Measurements from ENCODE around the gene ST8SIA6. TPM values are rescaled to one million over a fixed set of nuclear protein-coding genes. Genes with fewer than 3 reads are reported as not detected.
A peak's percentile ranks its signal among the peaks of the same experiment; 100 is the strongest.
"Not testable (repeated sequence)": the region's sequence is repeated elsewhere in the genome, so short reads cannot be mapped to it uniquely, and the experiment has no call there.

Gene ST8SIA6
- total RNA-seq, 1 donor from 2014 or later, result 0.53 TPM

DNA sequence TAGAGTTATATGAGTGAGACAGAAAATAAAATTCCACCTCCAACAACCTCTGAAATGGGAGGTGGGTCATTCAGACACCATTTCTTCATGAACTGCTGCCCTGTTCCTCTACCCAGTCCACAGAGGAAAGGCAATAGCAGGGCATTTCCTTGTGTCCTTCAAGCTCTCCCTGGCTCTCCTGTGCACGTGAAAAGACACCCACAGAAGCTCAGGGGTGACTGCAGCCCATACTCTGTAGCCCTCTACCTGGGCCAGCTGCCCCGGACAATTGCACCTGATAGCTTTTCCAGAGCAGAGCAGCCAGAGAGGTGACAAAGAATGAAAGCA is 10.0 kb downstream of the ST8SIA6 start:
- no peak for FAIRE-seq
- no peak for DNase-seq (ENCODE audit: low read depth)
- TF ChIP-seq, protein P1, sequence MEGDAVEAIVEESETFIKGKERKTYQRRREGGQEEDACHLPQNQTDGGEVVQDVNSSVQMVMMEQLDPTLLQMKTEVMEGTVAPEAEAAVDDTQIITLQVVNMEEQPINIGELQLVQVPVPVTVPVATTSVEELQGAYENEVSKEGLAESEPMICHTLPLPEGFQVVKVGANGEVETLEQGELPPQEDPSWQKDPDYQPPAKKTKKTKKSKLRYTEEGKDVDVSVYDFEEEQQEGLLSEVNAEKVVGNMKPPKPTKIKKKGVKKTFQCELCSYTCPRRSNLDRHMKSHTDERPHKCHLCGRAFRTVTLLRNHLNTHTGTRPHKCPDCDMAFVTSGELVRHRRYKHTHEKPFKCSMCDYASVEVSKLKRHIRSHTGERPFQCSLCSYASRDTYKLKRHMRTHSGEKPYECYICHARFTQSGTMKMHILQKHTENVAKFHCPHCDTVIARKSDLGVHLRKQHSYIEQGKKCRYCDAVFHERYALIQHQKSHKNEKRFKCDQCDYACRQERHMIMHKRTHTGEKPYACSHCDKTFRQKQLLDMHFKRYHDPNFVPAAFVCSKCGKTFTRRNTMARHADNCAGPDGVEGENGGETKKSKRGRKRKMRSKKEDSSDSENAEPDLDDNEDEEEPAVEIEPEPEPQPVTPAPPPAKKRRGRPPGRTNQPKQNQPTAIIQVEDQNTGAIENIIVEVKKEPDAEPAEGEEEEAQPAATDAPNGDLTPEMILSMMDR (IDR thresholded peaks at IDR 0.05; ENCODE audit: insufficient read depth, low read length, severe bottlenecking), result no peak
- H3K27me3 ChIP-seq (ENCODE audit: control insufficient read depth, insufficient read depth, low read length), result no peaks in the 10 kb centered on the region
- no peak overlapping the region for H3K4me3 ChIP-seq (ENCODE audit: low read depth, low read length)
- no peaks in the 10 kb centered on the region for H3K36me3 ChIP-seq (ENCODE audit: control insufficient read depth, insufficient read depth, low read length)

DNA sequence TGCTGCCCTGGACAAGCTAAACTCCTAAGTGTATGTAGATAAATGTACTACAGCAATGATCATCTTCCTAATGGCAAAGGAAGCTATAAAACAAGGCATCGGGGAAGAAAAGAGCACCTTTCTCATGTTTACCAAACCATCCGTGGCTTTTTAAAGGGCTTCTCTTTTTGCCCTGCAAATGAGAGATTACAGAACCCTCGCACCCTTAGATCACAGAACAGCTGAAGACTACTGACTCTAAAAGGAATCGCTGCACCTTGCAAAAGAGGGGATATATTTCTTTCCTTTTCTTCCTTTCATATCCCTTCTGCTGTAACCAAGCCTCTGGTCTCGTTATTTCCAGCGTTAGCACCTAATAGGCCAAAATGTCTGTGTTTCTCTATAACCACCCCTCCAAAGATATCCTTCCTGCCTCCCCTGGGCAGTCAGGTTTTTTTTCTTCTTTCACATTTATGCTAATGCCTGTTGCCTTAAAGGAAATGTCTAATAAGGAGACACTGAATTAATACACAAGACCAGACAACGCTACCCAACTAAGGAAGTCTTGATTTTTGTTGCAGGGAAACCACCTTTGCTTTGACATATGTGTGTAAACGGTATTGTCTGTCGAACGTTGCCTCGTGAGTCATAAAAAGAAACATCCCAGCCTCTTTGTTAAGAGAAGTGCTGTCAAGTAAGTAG is 10.5 kb downstream of the ST8SIA6 start:
- Histone ChIP-seq H3K4me3 (ENCODE audit: low read depth, low read length) (no peak overlapping the region), H3K36me3 (ENCODE audit: control insufficient read depth, insufficient read depth, low read length) (no peaks in the 10 kb centered on the region), H3K27me3 (ENCODE audit: control insufficient read depth, insufficient read depth, low read length) (no peaks in the 10 kb centered on the region)
- no peak for FAIRE-seq
- TF ChIP-seq, protein P1 (IDR thresholded peaks at IDR 0.05; ENCODE audit: insufficient read depth, low read length, severe bottlenecking), result no peak
- peak; percentile 78 for DNase-seq (ENCODE audit: low read depth)

DNA sequence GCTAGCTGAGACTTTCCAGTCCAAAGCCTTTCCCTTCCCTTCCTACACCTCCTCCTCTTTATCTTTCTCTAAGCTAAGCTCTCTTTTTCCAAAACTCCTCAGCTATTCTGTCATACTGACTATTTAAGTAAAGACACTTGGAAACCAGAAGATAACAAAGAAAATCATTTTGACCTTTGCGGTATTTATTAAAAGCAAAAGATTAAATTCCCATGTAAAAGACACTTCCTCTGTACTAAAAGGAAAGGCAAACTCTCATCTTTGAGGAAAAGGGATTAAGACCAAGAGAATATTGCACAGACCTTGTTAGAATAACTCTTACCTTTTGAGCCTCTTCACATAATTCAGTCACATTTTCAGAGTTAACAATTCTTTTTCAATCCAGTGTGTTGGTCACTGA is 15.8 kb downstream of the ST8SIA6 start:
- no peak for DNase-seq (ENCODE audit: low read depth)
- H3K4me3 ChIP-seq (ENCODE audit: low read depth, low read length), result no peak overlapping the region
- TF ChIP-seq, protein P1 (IDR thresholded peaks at IDR 0.05; ENCODE audit: insufficient read depth, low read length, severe bottlenecking), result no peak
- H3K27me3 ChIP-seq (ENCODE audit: control insufficient read depth, insufficient read depth, low read length), result peaks cover 2% of the 10 kb centered on the region
- FAIRE-seq, result no peak
- H3K36me3 ChIP-seq (ENCODE audit: control insufficient read depth, insufficient read depth, low read length), result no peaks in the 10 kb centered on the region

DNA sequence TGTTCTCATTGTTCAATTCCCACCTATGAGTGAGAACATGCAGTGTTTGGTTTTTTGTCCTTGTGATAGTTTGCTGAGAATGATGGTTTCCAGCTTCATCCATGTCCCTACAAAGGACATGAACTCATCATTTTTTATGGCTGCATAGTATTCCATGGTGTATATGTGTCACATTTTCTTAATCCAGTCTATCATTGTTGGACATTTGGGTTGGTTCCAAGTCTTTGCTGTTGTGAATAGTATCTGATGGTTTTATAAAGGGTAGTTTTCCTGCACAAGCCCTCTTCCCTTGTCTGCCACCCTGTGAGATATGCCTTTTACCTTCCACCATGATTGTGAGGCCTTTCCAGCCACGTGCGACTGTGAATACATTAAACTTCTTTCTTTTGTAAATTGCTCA is 17.8 kb downstream of the ST8SIA6 start:
- not testable (repeated sequence) for FAIRE-seq; DNase-seq (ENCODE audit: low read depth); H3K27me3 ChIP-seq (ENCODE audit: control insufficient read depth, insufficient read depth, low read length); H3K36me3 ChIP-seq (ENCODE audit: control insufficient read depth, insufficient read depth, low read length); H3K4me3 ChIP-seq (ENCODE audit: low read depth, low read length)

DNA sequence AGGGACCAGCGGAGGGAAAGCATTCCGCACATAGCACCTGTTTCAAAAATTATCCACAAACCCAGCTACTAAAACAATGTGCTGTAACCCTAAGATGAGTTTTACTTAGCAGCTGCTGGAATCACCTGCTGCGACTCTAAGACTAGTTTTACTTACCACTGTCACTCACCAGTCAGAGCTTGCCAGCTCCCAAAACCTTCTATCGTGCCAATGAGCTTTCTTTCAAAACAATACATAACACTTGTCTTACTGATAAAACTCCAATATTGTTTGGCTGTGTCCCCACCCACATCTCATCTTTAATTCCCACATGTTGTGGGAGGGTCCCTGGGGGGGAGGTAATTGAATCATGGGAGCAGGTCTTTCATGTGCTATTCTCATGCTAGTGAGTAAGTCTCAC is 18.4 kb downstream of the ST8SIA6 start:
- no peak for DNase-seq (ENCODE audit: low read depth)

DNA sequence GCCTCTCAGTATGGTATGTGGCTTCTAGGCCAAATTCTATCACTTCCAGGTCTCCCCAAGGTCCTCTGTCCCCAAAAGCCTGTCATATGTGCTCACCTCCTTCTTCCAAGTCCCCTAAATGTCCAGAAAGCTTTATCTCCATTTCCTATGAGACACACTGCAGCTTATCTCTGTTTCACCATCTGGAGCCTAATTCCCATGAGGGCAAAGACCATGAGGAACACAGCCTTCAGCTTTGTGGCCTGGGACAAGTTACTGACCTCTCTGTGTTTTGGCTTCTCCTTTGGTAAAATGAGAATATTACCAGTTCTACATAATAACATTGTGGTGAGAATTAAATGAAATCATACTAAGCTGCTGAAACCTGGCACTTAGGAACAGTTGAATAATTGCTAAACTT is 19.2 kb downstream of the ST8SIA6 start:
- DNase-seq (ENCODE audit: low read depth) (no peak), FAIRE-seq (no peak)
- Histone ChIP-seq H3K27me3 (ENCODE audit: control insufficient read depth, insufficient read depth, low read length) (peaks cover 2% of the 10 kb centered on the region), H3K36me3 (ENCODE audit: control insufficient read depth, insufficient read depth, low read length) (no peaks in the 10 kb centered on the region), H3K4me3 (ENCODE audit: low read depth, low read length) (no peak overlapping the region)
- TF ChIP-seq, protein P1 (IDR thresholded peaks at IDR 0.05; ENCODE audit: insufficient read depth, low read length, severe bottlenecking), result no peak

More for the DNA sequence above, 18.4 kb downstream of the ST8SIA6 start:
- H3K36me3 ChIP-seq (ENCODE audit: control insufficient read depth, insufficient read depth, low read length), result no peaks in the 10 kb centered on the region
- TF ChIP-seq, protein P1 (IDR thresholded peaks at IDR 0.05; ENCODE audit: insufficient read depth, low read length, severe bottlenecking), result no peak
- peaks cover 2% of the 10 kb centered on the region for H3K27me3 ChIP-seq (ENCODE audit: control insufficient read depth, insufficient read depth, low read length)
- no peak for FAIRE-seq
- H3K4me3 ChIP-seq (ENCODE audit: low read depth, low read length), result no peak overlapping the region

Data from bronchial epithelial cell (primary cell).